Central memory CD8-positive, alpha-beta T cell (primary cell): ENCODE data around the gene CPEB1.
"Not testable (repeated sequence)": the region's sequence is repeated elsewhere in the genome, so short reads cannot be mapped to it uniquely, and the experiment has no call there.

Experiments
- ATAC-seq: fragments of 150-1000 bp; cut with Tn5 transposase; replicated peaks from 2 replicates; pipeline ENCODE4 v1.10.0; 2022; ENCODE audit warnings: mild to moderate bottlenecking, moderate FRiP score, moderate number of reproducible peaks; ENCODE audit not compliant: poor library complexity, severe bottlenecking; ENCODE audit errors: extremely low read depth
- DNase-seq, 2 donors: peaks; one replicate each; pipeline ENCODE4 v3.0.0; 2021; ENCODE audit warnings: low spot score in 2 of 2
- H3K27ac Mint-ChIP-seq: one replicate; pipeline ENCODE4 v1.8.0; 2022; ENCODE audit warnings: low read depth, mild to moderate bottlenecking, moderate library complexity, mixed read lengths
- H3K27me3 Mint-ChIP-seq: one replicate; pipeline ENCODE4 v1.8.0; 2022; ENCODE audit warnings: mixed read lengths
- H3K36me3 Mint-ChIP-seq: one replicate; pipeline ENCODE4 v1.8.0; 2022; ENCODE audit warnings: mild to moderate bottlenecking, moderate library complexity, mixed read lengths; ENCODE audit not compliant: insufficient read depth
- H3K4me1 Mint-ChIP-seq: one replicate; pipeline ENCODE4 v1.8.0; 2022; ENCODE audit warnings: mixed read lengths
- H3K4me3 Mint-ChIP-seq: one replicate; pipeline ENCODE4 v1.8.0; 2022; ENCODE audit warnings: mild to moderate bottlenecking, moderate library complexity, mixed read lengths
- H3K9me3 Mint-ChIP-seq: one replicate; pipeline ENCODE4 v1.8.0; 2022; ENCODE audit warnings: mixed read lengths

Gene CPEB1

GRCh38 chr15:82505842-82506241 lies 141.3 kb downstream of the CPEB1 start:
- H3K4me1 Mint-ChIP-seq, H3K27ac Mint-ChIP-seq, DNase-seq, H3K27me3 Mint-ChIP-seq, H3K9me3 Mint-ChIP-seq, H3K36me3 Mint-ChIP-seq, H3K4me3 Mint-ChIP-seq, ATAC-seq: not testable (repeated sequence)

GRCh38 chr15:82504074-82504473 lies 143.1 kb downstream of the CPEB1 start:
- H3K4me1 Mint-ChIP-seq, H3K4me3 Mint-ChIP-seq, H3K27ac Mint-ChIP-seq, H3K9me3 Mint-ChIP-seq, H3K36me3 Mint-ChIP-seq, H3K27me3 Mint-ChIP-seq, ATAC-seq, DNase-seq: not testable (repeated sequence)

- not testable (repeated sequence) for DNase-seq, H3K27ac Mint-ChIP-seq, H3K4me1 Mint-ChIP-seq, H3K36me3 Mint-ChIP-seq, H3K27me3 Mint-ChIP-seq, H3K9me3 Mint-ChIP-seq, H3K4me3 Mint-ChIP-seq
- peak; percentile 75 for ATAC-seq
Observed at GRCh38 chr15:82502700-82503339, 144.3 kb downstream of the CPEB1 start.

- not testable (repeated sequence) for H3K36me3 Mint-ChIP-seq, H3K27ac Mint-ChIP-seq, H3K9me3 Mint-ChIP-seq, H3K4me1 Mint-ChIP-seq, DNase-seq, H3K27me3 Mint-ChIP-seq, ATAC-seq, H3K4me3 Mint-ChIP-seq
Observed at GRCh38 chr15:82500772-82501171, 146.4 kb downstream of the CPEB1 start.

GRCh38 chr15:82497978-82498377 lies 149.2 kb downstream of the CPEB1 start:
- H3K9me3 Mint-ChIP-seq, ATAC-seq, H3K4me3 Mint-ChIP-seq, H3K36me3 Mint-ChIP-seq, H3K4me1 Mint-ChIP-seq, H3K27me3 Mint-ChIP-seq, DNase-seq, H3K27ac Mint-ChIP-seq: not testable (repeated sequence)
